ENCODE measurements around the gene NID1. TPM values are rescaled to one million over a fixed set of nuclear protein-coding genes. Genes with fewer than 3 reads are reported as not detected.

NID1 gene
- total and polyA plus RNA-seq, 9 of the 15 experiments (the other 6 are each of a cell fraction or from before 2014, with no cell fraction given), result 0.22 TPM; not detected in 8

GRCh38 chr1:235997931-235998330 is 67.0 kb downstream of the NID1 start:
- H3K27ac ChIP-seq (ENCODE audit: extremely low read depth, low read depth, low read length), result no peak overlapping the region
- ChIA-PET CTCF (ENCODE audit: low intra/inter-chr PET ratio) (no interaction called here), POLR2A (interaction anchor here (0.6 kb wide), 1 partner anchor 261 kb away, joined by 4 read pairs; no protein-coding TSS in a partner anchor)
- H3K79me2 ChIP-seq (ENCODE audit: control insufficient read depth, insufficient read depth, low read length), result no peaks in the 10 kb centered on the region
- H3K4me2 ChIP-seq (ENCODE audit: insufficient read depth, low read length), result no peak overlapping the region
- in situ Hi-C loops (cut with MboI) (no loop called here), intact Hi-C loops (cut with micrococcal nuclease) (no loop called here)
- H3K9me3 ChIP-seq (replicated peaks; ENCODE audit: control insufficient read depth, insufficient read depth, low read depth, low read length), result no peaks in the 10 kb centered on the region
- ATAC-seq, result no peak
- no peak for DNase-seq (ENCODE audit: extremely low read depth in 1 of 4, low spot score in 3 of 4)
- no peak overlapping the region for H3K9ac ChIP-seq (ENCODE audit: insufficient read depth in 1 of 2, low read depth in 2 of 2, low read length in 2 of 2)
- TF ChIP-seq RAD51 (IDR thresholded peaks at IDR 0.05; ENCODE audit: borderline replicate concordance, low read depth), result no peak
- no peak for TF ChIP-seq IRF9 (tag; IDR thresholded peaks at IDR 0.05)
- no peak for TF ChIP-seq TGIF2 (CRISPR knock-in tag; IDR thresholded peaks at IDR 0.05)
- TF ChIP-seq ZEB2 (IDR thresholded peaks at IDR 0.05), result no peak
- TF ChIP-seq ZNF639 (CRISPR knock-in tag; conservative IDR thresholded peaks at IDR 0.05 in 1 of 2, IDR thresholded peaks at IDR 0.05 in 1 of 2), result no peak
- no peak for TF ChIP-seq HMG20B (CRISPR knock-in tag; IDR thresholded peaks at IDR 0.05)
- no peak for TF ChIP-seq OTX1 (CRISPR knock-in tag; IDR thresholded peaks at IDR 0.05)
- no peak for TF ChIP-seq BCOR (IDR thresholded peaks at IDR 0.05)
- no peak for TF ChIP-seq NFE2 (IDR thresholded peaks at IDR 0.05; ENCODE audit: low read depth)
- H3K9me1 ChIP-seq (ENCODE audit: control insufficient read depth, insufficient read depth, low read length), result peaks cover 5% of the 10 kb centered on the region
- no peaks in the 10 kb centered on the region for H3K36me3 ChIP-seq (ENCODE audit: control insufficient read depth, insufficient read depth, low read length)
- no peak for FAIRE-seq
- no peak overlapping the region for H2AFZ ChIP-seq (ENCODE audit: low read depth, low read length)
- peaks cover 30 to 58% of the 10 kb centered on the region in 2 experiments for H3K27me3 ChIP-seq (ENCODE audit: control insufficient read depth in 2 of 2, insufficient read depth in 2 of 2, low read length in 2 of 2)
- H3K4me1 ChIP-seq (replicated peaks in 1 of 2; ENCODE audit: control insufficient read depth in 2 of 2, insufficient read depth in 2 of 2, low read length in 2 of 2), result peaks cover 6 to 7% of the 10 kb centered on the region in 2 experiments; a peak in 4 of 5 replicates
- no TSS peak for BruUV-seq (replicated peaks)
- WGBS (ENCODE audit: insufficient coverage, low coverage, missing lambda C conversion rate), result 12% methylated on average over 5 of the region's 5 CpGs
- no peak overlapping the region for H3K4me3 ChIP-seq
- 0 out of 2 replicates have a peak, but pooled peaks cover under 1% of the 10 kb centered on the region for H4K20me1 ChIP-seq (replicated peaks; ENCODE audit: control insufficient read depth, insufficient read depth, low read length)

All from K562 (cell line).